Middle frontal gyrus (tissue), 1 donor: ENCODE results near the gene ADAMTSL2.

ENCODE experiments used
- DNase-seq: peaks from one replicate; pipeline ENCODE4 v3.0.0-alpha.2; 2015; ENCODE audit warnings: low spot score; ENCODE audit errors: extremely low spot score

Gene ADAMTSL2

GRCh38 chr9:133621725-133622267 is 87.3 kb downstream of the ADAMTSL2 start:
- no peak for DNase-seq

GRCh38 chr9:133622555-133622954 is 88.1 kb downstream of the ADAMTSL2 start:
- DNase-seq, result no peak
